ENCODE results near the gene HERPUD1.
"Not testable (repeated sequence)": the region's sequence is repeated elsewhere in the genome, so short reads cannot be mapped to it uniquely, and the experiment has no call there.

Gene HERPUD1

GRCh38 chr16:56911771-56912571 lies 20.0 kb upstream of the HERPUD1 start:
- DNase-seq, result no peak

- DNase-seq, result no peak
Measured at GRCh38 chr16:56912746-56913708, 18.9 kb upstream of the HERPUD1 start.

DNA sequence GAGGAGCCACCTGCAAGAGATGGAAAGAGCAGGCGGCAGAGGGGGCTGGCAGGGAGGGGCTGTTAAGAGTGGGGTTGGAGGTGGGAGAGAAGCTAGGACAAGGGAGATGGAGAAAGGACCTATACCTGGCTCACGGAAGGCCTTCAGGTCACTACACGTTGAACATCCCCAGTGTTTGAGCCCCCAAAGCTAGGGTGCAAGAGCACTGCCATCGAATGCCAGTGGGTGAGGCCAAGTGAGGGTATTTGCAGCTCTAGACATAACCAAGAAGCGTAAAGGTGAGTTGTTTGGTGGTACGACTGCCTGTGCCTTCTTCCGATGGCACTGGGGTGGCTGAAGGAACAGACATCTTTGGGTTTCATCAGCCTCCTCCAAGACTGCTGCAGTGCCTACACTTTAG lies 17.0 kb upstream of the HERPUD1 start:
- DNase-seq, result no peak

GRCh38 chr16:56915336-56916119 lies 16.4 kb upstream of the HERPUD1 start:
- no peak for DNase-seq

DNA sequence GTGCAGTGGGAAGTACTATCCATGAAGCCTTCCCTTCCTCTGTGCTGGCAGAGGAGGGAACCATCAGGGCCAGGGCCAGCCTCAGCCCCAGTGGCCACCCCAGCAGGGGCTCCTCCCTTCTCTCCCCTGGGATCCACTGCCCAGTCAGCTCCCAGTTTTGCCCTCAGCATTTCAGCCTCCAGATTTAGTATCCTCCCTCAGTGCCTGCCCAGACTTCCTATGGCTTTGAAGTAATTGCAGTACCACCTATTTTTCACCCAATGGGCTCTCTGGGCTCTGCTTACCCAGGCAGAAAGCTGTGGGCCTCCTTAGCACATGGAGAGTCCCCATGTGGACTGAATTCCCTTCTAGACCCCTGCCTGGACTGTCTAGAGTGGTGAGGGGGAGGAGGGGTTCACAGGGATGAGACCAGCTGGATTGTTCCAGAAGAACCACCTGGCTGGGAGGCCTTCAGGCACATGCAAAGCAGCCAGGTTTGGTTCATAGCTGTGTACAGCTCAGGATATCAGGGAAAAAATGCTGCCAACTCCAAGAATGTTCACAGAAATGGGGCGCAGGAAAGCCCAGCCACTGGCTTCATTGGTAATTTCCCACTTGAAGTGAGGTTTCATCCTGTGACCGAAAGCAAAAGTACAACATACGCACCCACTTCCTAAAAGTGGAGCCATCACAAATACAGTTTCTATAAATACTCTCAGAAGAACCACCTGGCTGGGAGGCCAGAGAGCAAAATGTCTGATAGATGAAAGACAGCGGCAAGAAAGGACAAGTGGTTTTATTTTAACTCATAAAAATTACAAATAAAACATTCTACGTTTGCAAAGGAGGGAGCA lies 15.2 kb upstream of the HERPUD1 start:
- DNase-seq, result no peak

DNA sequence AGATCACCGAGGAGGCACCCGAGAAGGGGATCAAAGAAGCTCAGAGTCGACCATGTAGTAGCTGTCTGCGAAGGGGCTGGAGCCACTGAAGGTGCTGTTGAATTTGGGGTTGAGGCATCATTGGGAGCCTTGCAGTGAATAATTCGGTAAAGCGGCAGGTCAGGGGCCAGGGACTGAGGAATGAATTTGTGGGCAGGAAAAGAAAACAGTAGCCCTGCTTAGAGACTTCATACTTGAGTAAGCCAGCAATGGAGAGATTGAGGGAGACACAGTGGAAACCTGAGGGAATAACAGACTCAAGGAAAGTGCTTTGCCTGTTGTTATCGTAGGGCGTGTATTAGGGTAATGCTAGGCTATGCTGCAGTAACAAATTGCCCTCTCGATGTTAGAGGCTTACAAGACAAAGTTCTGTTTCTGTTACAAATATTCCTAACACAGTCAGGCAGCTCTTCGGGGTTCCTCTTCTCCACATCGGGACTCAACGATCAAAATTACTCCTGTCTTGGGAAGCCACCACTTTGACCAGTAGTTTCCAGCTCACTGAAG lies 13.4 kb upstream of the HERPUD1 start:
- no peak for DNase-seq

GRCh38 chr16:56919099-56919800 lies 12.7 kb upstream of the HERPUD1 start:
- no peak for DNase-seq

- no peak for DNase-seq
Measured at GRCh38 chr16:56921571-56921970, 10.4 kb upstream of the HERPUD1 start.

DNA sequence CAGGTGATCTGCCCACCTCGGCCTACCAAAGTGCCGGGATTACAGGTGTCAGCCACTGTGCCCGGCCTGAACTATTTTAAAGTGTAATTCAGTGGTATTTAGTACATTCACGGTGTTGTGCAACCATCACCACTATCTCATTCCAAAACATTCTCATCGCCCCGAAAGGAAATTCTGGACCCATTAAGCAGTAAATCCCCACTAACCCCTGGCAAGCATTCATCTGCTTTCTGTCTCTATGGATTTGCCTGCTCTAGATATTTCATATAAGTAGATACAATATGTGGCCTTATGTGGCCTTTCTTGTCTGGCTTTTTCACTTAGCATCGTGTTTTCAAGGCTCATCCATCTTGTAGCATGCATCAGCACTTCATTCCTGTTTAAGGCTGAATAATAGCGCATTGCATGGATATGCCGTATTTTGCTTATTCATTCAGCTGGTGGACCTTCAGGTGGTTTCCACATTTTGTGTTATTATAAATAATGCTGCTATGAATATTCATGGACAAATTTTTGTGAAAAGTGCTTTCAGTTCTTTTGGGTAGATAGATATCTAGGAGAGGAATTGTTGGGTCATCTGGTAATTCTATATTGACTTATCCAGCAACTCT lies 8.4 kb upstream of the HERPUD1 start:
- no peak for DNase-seq

DNA sequence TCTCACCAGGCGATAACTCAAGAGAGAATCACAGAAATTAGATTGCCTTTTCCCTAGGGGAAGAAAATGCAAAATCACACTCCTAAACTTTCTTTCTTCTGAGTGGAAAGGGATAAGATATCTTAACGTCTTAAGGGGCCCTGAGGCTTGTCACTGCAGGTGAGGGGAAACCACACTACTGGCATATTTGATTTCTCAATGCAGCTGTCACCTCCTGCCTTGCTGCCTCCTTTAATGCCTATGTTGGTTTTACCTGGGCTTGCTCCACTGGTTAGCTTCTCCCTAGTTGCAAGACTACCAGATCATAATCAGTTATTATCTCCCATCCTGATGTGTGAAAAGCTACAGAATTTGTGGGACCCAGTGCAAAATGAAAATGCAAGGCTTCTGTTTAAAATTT lies 4.5 kb upstream of the HERPUD1 start:
- DNase-seq, result no peak

DNA sequence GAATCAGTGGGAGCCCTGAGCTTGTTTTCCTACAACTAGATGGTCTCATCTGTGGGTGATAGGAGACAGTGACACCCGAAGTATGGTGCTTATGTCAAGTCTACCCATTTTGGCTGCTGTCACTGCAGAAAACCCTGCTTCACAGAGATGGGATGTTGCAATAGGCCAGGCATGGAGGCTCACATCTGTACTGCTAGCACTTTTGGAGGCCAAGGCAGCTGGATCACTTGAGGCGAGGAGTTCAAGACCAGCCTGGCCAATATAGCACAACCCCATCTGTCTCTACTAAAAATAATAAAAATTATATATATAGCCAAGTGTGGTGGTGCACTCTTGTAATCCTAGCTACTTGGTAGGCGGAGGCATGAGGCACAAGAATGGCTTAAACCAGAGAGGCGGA lies 2.3 kb upstream of the HERPUD1 start:
- no peak for DNase-seq

- no peak for DNase-seq
Measured at GRCh38 chr16:56930486-56931270, 1.3 kb upstream of the HERPUD1 start.

DNA sequence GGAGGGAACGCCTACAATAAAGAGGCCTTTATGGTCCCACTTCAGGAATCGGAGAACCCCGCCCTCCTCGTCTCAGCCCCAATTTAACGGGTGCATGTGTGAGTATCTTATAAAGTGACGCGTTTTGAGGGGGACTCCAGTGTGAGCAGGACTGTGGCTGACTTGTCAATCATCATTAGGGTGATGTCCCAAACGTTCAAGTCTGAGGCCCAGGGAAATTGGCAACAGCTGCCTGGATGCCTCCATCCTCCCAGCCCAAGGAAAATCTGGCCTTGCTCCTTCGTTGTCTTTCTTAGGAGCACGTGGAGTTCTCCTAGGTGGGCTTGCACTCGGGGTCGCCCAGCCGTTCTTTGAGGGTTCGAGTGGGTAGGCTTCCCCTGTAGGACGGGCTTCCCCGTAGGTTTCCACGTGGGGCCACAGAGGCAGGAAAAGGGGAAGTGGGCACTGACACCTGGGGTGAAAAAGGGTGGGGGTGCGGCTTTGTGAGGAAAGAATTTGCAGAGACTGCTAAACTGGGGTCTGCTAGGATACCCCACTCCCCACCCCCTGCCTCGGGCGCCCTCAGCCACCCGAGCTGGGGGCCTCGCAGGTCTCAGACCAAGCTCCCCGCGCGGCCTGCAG lies 561 bp upstream of the HERPUD1 start:
- DNase-seq, result peak; percentile 68

DNA sequence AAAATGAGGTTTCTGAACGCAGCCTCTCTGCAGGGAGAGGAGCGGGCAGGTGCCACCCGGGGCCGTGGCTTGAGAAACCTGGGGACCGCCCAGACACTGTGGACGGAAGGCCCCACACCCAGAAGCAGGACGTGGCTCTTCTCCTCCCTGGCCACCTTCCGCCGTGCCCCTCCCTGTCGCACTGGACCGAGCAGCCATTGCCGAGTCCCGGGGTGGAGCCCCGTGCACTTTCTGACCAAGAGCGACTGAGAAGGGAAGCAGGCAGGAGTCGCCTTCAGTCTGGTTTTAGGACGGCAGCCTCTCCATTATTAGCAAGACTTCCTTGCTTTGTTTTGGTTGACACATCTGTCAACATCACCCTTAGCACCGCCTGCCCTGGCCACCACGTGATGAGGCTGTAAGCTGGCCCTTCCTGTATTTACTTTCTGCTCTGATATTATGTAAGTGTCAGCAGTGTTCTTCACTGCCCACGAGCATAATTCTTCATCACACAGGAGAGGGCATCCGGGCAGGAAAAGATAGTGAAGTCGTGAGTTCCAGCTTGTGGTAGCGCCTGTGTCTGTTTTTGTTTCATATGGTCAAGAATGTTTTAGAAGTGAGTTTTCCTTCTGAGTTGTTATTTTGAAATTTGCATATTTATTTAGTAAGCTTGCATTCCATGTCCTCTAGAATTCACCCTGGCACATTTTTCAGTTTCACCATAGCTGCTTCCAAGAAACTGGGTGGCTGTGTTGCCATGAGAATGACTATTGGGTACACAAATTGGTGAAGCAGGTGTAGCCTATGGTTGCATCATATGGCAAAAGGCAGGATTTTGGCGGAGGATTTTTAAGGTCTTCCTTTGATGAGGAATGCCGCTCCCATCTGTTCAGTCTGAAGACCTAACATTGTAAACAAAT lies 1.0 kb downstream of the HERPUD1 start:
- peak; percentile 56 for DNase-seq

- DNase-seq, result no peak
Measured at GRCh38 chr16:56933828-56934598, 2.1 kb downstream of the HERPUD1 start.

- DNase-seq, result not testable (repeated sequence)
Measured at GRCh38 chr16:56934599-56935145, 2.7 kb downstream of the HERPUD1 start.

GRCh38 chr16:56935201-56935600 lies 3.3 kb downstream of the HERPUD1 start:
- no peak for DNase-seq

Data from GF-D8 (cell line).